GM12801 (cell line): ENCODE data around the gene INPP5B.

Experiments used
- TF ChIP-seq, protein P1 (sequence below): IDR thresholded peaks from one replicate; pipeline ENCODE4 v1.5.1; 2011; ENCODE audit warnings: control low read depth; ENCODE audit not compliant: insufficient read length; ENCODE audit errors: extremely low read depth

INPP5B gene

DNA sequence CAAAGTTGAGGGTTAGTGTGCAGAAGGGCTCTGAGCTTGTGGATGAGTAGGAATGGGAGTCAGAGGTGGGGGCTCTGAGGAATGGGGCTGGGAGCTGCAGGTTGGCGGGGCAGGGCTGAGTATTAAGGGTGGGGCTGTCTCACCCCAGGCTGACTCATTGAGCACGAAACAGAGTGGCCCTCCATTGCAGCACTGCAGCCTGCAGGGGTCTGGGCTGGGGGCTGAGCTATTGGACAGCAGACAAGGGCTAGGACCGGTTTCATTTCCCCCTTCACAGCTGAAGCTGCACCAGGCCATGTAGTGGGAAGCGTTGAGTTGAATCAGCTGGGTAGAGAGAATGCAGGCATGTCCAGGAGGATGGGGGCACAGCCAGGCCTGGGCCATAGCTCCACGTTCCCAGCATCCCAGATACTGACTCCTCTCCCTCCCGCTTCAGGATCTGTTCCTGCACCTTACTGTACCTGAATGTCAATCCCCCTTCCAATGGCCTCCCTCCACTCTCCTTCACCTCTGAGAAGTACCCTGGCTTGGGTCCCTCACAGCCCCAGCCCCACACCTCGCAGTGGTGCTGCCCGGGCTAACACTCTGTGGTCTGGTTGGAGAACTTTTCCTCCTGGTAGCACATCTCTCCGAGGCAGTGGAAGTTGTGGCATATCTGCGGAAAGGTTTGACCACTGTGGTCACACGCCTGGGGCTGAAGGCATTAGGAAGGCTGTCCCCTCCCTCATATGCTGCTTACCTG lies 4.4 kb upstream of the INPP5B start:
- TF ChIP-seq, protein P1, sequence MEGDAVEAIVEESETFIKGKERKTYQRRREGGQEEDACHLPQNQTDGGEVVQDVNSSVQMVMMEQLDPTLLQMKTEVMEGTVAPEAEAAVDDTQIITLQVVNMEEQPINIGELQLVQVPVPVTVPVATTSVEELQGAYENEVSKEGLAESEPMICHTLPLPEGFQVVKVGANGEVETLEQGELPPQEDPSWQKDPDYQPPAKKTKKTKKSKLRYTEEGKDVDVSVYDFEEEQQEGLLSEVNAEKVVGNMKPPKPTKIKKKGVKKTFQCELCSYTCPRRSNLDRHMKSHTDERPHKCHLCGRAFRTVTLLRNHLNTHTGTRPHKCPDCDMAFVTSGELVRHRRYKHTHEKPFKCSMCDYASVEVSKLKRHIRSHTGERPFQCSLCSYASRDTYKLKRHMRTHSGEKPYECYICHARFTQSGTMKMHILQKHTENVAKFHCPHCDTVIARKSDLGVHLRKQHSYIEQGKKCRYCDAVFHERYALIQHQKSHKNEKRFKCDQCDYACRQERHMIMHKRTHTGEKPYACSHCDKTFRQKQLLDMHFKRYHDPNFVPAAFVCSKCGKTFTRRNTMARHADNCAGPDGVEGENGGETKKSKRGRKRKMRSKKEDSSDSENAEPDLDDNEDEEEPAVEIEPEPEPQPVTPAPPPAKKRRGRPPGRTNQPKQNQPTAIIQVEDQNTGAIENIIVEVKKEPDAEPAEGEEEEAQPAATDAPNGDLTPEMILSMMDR = no peak

DNA sequence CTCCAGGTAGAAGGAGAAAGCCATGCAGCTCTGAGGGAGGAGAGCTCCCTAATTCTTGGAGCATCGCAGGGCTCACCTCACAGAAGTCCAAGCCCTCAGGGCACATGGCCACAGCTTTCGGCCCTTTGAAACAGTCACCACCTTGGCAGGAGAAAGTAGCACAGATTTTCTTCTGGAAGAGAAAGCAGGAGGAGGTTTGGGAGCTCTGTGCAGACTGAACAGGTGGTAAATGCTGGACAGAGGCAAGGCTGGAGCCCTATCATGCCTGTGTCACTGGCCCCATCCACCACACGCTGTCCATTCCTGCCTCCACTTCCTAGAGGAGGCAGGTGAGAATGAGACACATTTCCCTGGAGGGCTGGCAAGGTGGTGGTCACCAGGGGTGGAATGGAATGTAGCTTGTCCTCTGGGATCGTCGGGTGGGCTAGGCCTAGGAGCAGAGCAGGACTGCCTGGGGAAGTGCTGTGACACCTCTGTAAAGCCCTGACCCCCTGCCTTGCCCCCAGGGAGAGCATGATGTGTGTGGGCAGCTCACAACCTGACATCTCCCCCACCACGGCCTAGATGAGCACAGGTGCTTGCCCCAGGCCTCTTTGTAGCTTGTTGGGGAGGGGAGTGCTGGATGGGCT lies 2.8 kb upstream of the INPP5B start:
- TF ChIP-seq, protein P1 = no peak

DNA sequence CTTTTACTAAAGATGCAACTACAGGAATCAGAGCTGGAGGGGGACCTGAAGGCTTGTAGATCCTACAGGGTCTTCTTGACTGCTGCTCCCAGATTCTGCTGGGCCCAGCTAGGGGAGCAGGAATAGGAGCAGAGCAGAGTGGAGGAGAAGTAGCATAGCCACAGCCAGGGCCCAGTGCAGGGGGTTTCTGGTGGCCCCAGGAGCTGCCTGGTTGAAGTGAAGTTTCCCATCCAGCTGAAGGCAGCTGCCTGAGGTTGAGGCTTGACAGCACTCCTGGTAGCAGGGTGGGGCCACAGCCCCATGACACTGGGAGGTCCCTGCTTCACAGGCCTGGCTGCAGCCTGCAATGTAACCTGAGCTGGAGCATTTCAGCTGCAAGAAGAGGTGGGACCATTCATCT lies 2.0 kb upstream of the INPP5B start:
- TF ChIP-seq, protein P1 = no peak

DNA sequence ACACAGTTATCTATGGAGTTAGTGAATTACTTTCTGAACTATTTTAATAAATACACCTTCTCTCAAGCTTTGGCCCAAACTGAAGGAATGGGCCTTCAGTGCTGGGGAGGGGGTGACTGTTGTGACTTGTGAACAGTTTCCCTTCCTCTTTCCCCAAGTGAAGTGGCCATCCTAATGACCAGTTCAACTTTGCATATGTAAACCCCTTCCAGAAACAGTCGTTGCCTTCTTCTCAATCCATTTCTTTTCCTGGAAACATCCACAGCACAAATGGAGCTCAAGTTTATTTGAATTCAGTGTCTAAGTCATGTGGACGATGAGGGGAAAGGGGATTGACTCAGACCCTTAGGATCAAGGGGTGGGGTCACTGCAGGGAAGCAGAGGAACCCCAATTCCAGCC lies 1.3 kb upstream of the INPP5B start:
- TF ChIP-seq, protein P1 = no peak

DNA sequence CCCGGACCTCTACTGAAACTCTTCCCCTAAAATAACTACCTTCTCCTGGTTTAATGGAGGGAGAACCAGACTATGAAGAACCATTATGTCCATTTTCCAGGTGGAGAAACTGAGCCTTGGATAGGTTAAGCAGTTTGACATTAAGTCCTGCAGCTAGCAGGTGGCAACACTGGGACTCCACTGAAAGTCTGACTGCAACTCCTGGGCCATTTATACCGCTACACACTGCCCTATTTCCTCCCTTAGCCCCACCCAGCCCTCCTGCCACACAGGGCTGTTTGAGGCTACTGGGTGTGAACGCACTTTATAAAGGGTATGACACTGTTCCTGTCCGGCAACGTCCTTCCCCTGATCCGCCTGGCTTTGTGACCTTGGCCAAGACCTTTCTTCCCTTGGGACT lies 511 bp upstream of the INPP5B start:
- TF ChIP-seq, protein P1 = no peak

DNA sequence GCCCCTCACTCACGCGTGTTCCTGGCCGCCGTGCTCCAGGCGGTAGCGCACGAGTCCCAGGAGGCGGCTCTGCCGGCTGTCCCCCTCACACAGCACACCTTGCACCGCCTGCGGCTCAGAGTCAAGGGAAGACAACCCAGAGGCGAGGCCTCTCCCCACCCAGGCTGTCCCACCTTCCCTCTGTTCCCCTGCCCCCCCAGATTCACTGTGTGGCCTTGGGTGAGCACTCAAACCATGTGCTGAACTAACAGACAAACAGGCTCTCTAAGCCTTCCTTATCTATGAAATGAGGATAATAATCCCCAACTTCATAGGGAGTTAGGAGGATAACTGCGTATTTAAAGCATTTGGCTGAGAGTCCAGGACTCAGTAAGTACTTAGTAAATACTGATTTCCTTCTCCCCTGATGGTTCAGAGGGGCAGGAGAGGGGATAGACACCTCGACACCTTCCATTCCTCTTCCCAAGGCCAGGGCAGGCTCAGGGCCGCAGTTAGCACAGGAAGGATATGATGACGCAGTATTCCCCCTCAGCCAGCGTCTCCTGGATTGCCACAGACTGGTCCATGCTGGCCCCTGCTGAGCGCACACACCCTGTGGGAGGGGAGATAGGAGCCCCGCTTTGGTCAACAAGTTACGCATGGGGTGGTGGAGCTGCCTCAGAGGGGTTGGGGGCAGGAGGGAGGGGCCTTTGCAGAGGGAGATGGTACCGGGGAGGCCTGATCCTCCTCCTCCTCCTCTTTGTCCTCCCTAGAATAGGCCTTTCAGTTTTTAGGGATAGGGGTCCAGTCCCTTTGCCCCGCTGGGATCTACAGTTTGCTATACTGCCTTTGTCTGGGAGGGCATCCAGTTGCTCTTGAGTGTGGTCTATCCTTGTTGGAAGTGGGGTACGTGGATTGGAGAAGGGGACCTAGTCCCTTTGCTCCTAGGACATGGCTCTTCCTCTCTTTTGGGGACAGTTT lies 830 bp downstream of the INPP5B start:
- TF ChIP-seq, protein P1 = no peak

DNA sequence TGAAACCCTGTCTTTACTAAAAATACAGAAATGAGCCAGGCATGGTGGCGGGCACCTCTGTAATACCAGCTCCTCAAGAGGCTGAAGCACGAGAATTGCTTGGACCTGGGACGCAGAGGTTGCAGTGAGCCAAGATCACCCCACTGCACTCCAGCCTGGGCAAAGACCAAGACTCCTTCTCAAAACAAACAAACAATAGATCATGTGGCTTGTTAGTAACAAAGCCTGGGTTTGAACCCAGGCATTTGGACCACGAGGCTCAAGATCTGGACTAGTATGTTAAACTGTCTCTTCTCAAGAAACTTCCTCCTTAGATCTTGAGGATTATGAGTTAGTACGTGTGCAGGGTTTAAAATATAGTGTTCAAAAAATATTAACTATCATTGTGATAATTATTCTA lies 1.6 kb downstream of the INPP5B start:
- TF ChIP-seq, protein P1 = no peak
